Kidney epithelial cell (primary cell): ENCODE measurements around the gene AKAP13. TPM values are rescaled to one million over a fixed set of nuclear protein-coding genes. Genes with fewer than 3 reads are reported as not detected.

Experiments
- DNase-seq: peaks from one replicate; pipeline ENCODE4 v3.0.0-alpha.2; 2010; ENCODE audit warnings: low read depth
- H3K27me3 ChIP-seq: 2 replicates; pipeline ENCODE4 v1.6.0; 2011; ENCODE audit warnings: low read length; ENCODE audit not compliant: control insufficient read depth, insufficient read depth
- H3K36me3 ChIP-seq: 2 replicates; pipeline ENCODE4 v1.5.1; 2011; ENCODE audit warnings: low read length; ENCODE audit not compliant: control insufficient read depth, insufficient read depth
- H3K4me3 ChIP-seq: 2 replicates; pipeline ENCODE4 v1.5.1; 2011; ENCODE audit warnings: low read depth, mild to moderate bottlenecking, control low read depth, low read length
- total RNA-seq: library from RNA; depleted of rRNA; stranded (reverse); fragments of >200 nt; gene quantifications from 2 replicates; pipeline ENCODE4 v1.2.3, GENCODE V29; 2015
- TF ChIP-seq, protein P1 (sequence below): IDR thresholded peaks from 2 replicates; pipeline ENCODE4 v1.5.1; 2011; ENCODE audit warnings: mild to moderate bottlenecking, moderate library complexity, low read length, control low read depth, inconsistent platforms; ENCODE audit not compliant: insufficient read depth, poor library complexity, severe bottlenecking

AKAP13 gene
- total RNA-seq, 1 donor from 2014 or later = 54.0 TPM

DNA sequence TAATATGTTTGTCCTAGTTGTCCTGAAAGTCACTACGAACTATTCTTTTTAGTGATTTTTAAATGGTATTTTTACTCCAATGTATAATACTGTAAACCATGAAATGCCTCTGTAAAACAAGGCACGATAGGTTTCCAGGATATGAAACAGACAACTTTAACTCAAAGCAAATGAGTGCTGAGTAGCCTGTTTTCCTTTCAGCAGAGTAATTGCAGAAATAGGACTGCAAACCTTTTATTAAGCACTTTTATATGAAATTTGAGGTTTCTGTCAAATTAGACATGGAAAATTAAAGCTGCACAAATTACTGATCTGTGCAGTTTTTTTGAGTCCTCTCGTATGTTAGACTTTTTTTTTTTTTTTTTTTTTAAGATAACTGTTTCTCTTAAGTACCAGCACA, 16.2 kb downstream of the AKAP13 start:
- no peak overlapping the region for H3K4me3 ChIP-seq
- H3K27me3 ChIP-seq = no peaks in the 10 kb centered on the region
- no peak for DNase-seq
- TF ChIP-seq, protein P1, sequence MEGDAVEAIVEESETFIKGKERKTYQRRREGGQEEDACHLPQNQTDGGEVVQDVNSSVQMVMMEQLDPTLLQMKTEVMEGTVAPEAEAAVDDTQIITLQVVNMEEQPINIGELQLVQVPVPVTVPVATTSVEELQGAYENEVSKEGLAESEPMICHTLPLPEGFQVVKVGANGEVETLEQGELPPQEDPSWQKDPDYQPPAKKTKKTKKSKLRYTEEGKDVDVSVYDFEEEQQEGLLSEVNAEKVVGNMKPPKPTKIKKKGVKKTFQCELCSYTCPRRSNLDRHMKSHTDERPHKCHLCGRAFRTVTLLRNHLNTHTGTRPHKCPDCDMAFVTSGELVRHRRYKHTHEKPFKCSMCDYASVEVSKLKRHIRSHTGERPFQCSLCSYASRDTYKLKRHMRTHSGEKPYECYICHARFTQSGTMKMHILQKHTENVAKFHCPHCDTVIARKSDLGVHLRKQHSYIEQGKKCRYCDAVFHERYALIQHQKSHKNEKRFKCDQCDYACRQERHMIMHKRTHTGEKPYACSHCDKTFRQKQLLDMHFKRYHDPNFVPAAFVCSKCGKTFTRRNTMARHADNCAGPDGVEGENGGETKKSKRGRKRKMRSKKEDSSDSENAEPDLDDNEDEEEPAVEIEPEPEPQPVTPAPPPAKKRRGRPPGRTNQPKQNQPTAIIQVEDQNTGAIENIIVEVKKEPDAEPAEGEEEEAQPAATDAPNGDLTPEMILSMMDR = no peak
- H3K36me3 ChIP-seq = no peaks in the 10 kb centered on the region

DNA sequence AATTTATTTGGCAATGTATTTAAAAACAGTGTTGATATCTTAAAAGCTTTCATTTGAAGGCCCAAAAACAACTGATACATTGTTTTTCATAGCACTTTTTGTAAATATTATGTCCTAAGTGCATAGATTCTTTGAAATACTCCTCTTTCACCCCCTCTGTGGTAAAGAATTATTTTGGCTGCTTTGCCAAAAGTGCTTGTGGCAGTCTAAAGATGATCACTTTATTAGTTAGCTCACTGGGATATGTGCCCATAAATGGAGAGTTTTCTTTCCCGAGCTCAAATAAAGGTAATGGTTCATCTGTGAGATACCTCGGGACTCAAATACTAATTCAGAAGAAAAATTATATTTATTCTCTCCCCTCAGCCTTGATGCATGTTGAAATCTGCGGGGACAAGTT, 16.7 kb downstream of the AKAP13 start:
- TF ChIP-seq, protein P1 = no peak
- DNase-seq = no peak
- Histone ChIP-seq H3K4me3 (no peak overlapping the region), H3K27me3 (no peaks in the 10 kb centered on the region), H3K36me3 (no peaks in the 10 kb centered on the region)

- DNase-seq = no peak
- TF ChIP-seq, protein P1 = no peak
- Histone ChIP-seq H3K36me3 (no peaks in the 10 kb centered on the region), H3K27me3 (no peaks in the 10 kb centered on the region), H3K4me3 (no peak overlapping the region)
These were observed 17.5 kb downstream of the AKAP13 start for GRCh38 chr15:85397926-85398325.

- Histone ChIP-seq H3K27me3 (no peaks in the 10 kb centered on the region), H3K36me3 (no peaks in the 10 kb centered on the region), H3K4me3 (no peak overlapping the region)
- DNase-seq = no peak
- TF ChIP-seq, protein P1 = no peak
These were observed 18.4 kb downstream of the AKAP13 start for GRCh38 chr15:85398822-85399221.

GRCh38 chr15:85399627-85400026, 19.2 kb downstream of the AKAP13 start:
- TF ChIP-seq, protein P1 = no peak
- no peaks in the 10 kb centered on the region for H3K36me3 ChIP-seq
- DNase-seq = no peak
- no peaks in the 10 kb centered on the region for H3K27me3 ChIP-seq
- H3K4me3 ChIP-seq = no peak overlapping the region

GRCh38 chr15:85400606-85401005, 20.2 kb downstream of the AKAP13 start:
- no peak overlapping the region for H3K4me3 ChIP-seq
- DNase-seq = no peak
- no peaks in the 10 kb centered on the region for H3K36me3 ChIP-seq
- TF ChIP-seq, protein P1 = no peak
- H3K27me3 ChIP-seq = no peaks in the 10 kb centered on the region
